ENCODE data around the gene TTC39A.

GRCh38 chr1:51272916-51273315 lies 57.4 kb downstream of the TTC39A start:
- no peak for TF ChIP-seq EP300 (IDR thresholded peaks at IDR 0.05)
- TF ChIP-seq CTCF (IDR thresholded peaks at IDR 0.05): no peak
- TF ChIP-seq POLR2A (IDR thresholded peaks at IDR 0.05): no peak
